Cardiac fibroblast (primary cell): ENCODE data around the gene CCIN.

Source experiments
- DNase-seq, 2 donors: peaks; one replicate each; pipeline versions ENCODE4 v3.0.0 to v3.0.0-alpha.2; 2010; ENCODE audit warnings: low read depth in 2 of 2
- H3K4me3 ChIP-seq, 2 donors: replicated peaks in 1 of 2; 1 replicate in 1 of 2; 2 replicates in 1 of 2; pipeline ENCODE4 v1.5.1; 2011; ENCODE audit warnings: low read depth in 2 of 2, low read length in 2 of 2, mild to moderate bottlenecking in 2 of 2, moderate library complexity in 1 of 2
- CTCF ChIP-seq: IDR thresholded peaks from one replicate; pipeline ENCODE4 v1.5.1; 2011; ENCODE audit warnings: low read depth, mild to moderate bottlenecking, low read length, inconsistent platforms

The CCIN gene

GRCh38 chr9:36213989-36214388 lies 44.8 kb downstream of the CCIN start:
- peak in 1 of 2 donors; percentile 20 for DNase-seq
- no peak for TF ChIP-seq CTCF
- H3K4me3 ChIP-seq: no peak overlapping the region

- no peak for TF ChIP-seq CTCF
- no peak overlapping the region for H3K4me3 ChIP-seq
- DNase-seq: peak; percentile 54 to 69
Measured at GRCh38 chr9:36214571-36214970, 45.4 kb downstream of the CCIN start.

DNA sequence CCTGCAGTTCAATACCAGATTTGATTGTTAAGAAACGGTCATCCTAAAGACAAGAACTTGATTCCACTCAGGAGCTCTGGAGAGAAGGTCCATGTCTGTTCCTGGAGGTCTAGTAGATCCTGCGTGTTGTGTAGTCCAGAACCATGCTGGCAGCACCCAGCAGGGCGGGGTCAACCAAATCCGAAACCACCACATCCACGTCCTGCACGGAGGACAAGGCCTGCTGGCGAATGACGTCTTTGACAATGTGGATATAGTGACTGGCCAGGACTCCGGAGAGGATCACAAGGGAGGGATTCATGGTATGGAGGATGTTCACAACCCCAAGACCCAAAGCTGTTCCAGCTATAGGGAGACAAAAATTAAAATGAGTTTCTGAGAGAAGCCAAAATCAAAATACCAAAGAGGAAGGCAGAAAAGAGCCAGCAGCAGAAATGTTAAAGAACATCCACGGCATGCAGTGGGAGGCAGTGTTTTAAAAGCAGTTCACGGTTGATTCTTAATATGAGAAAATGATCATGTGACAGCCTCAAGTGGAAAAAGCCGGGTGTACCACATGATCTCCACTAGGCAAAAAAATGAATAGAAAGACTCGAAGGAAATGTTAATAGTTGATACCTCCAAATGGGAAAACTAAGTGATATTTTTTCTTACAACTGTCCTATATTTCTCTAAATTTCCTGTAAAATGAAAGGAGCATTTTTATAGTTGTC lies 48.2 kb downstream of the CCIN start:
- TF ChIP-seq CTCF: no peak
- DNase-seq: no peak
- no peak overlapping the region for H3K4me3 ChIP-seq

DNA sequence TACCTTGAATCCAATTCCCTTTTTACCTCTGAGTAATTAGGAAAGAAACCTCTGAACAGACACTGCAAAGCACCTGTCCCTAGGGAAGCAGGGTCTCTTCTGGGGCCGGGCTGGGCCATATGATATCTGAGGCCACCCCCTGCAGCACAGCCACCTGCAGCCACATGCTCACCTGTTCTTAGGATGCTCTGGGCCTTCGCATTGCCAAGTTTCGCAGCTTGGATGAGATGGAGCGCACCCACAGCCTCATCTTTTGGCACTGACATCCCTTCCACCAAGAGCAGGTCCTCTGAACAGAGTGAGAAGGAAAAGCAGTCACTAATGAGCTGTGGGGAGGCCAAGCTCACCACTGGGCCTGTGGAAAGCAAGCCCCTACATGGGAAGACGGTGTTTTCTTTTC lies 48.8 kb downstream of the CCIN start:
- no peak for TF ChIP-seq CTCF
- H3K4me3 ChIP-seq: no peak overlapping the region

DNA sequence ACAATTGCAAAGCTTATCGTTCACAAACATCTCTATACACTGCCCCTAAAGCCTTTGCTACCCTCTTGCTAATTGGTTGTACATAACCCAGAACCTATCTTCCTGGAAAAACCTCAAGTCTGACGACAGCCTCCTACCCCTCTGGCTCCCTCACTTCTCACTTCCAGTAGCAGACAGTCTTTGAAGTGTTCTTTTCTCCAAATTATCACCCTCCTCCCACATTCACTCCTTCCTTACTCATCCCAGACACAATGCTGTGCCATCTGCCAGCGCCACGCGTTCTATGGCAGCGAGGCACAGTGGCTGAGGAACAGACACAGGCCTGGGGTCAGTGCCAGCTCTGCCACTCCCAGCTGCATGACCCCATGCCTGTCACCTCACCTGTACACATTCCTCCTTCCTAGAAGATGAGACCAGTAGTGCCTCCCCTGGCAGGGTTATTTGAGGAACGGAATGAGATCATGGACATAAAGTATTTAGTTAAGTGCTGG lies 49.3 kb downstream of the CCIN start:
- no peak for DNase-seq
- TF ChIP-seq CTCF: no peak
- H3K4me3 ChIP-seq: no peak overlapping the region

More for the DNA sequence above, 48.8 kb downstream of the CCIN start:
- no peak for DNase-seq
